Vagina (tissue), 2 donors: ENCODE measurements around the gene TRIM56.

Source experiments
- CTCF ChIP-seq, 3 experiments: fragments of 450-650 bp in 2 of 3; fragments of 200-600 bp in 1 of 3; sonication (generic) in 1 of 3; IDR thresholded peaks; one replicate each; pipeline ENCODE4 v1.5.1; 2017 to 2019; ENCODE audit warnings: antibody characterized with exemption in 3 of 3, mild to moderate bottlenecking in 2 of 3, moderate library complexity in 2 of 3
- POLR2A ChIP-seq, 2 donors: fragments of 450-650 bp; IDR thresholded peaks; one replicate each; pipeline ENCODE4 v1.6.1; 2017; ENCODE audit warnings: antibody characterized with exemption in 2 of 2, mild to moderate bottlenecking in 2 of 2, moderate library complexity in 2 of 2
- POLR2AphosphoS5 ChIP-seq, 2 donors: sonication (generic); formaldehyde crosslinking; IDR thresholded peaks; one replicate each; pipeline ENCODE4 v1.9.0; 2017; ENCODE audit warnings: antibody characterized with exemption in 2 of 2, mild to moderate bottlenecking in 2 of 2, low read depth in 1 of 2; ENCODE audit not compliant: insufficient read depth in 1 of 2

DNA sequence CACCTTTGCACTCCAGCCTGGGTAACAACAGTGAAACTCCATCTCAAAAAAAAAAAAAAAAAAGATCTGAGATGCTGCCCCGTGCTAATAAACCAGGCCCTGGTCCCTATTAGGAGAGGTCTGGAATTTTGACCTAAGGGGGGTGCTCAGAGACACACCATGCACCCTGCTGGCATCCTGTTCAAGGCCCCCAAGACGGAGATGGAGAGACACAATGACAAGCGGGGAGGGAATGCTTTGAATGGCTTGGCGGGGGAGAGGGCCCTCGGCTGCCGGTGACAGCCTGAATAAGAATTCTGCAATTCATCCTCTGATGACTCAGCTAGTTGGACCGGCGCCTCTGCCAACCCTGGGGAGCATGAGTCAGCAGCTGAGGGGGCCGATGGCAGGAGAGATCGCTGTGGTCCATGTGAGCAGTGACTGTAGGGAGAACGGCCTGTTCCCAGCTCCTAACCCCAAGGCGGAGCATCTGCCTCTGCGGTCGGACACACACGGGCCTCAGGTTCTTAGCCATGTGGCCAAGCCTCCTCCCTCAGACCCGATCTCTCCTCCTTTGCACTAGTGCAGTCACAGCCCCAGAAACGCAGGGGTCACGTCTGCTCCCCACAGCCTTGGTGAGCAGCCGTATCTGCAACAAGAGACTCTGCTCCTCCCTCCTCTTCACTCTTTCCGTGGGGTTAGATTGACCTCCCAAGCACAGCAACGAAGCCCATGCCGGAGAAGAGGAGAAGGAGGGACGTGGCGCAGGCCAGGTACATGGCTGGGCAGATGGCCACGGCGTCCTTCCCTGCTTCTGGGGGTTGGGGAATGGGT, 14.9 kb downstream of the TRIM56 start:
- TF ChIP-seq CTCF (IDR thresholded peaks at IDR 0.05) (no peak), POLR2AphosphoS5 (IDR thresholded peaks at IDR 0.05; ENCODE audit: insufficient read depth in 1 of 2, low read depth in 1 of 2) (peak; percentile 96), POLR2A (IDR thresholded peaks at IDR 0.05) (no peak)
